ENCODE data around the gene SMIM20.

The SMIM20 gene

GRCh38 chr4:25930731-25931354, 16.8 kb downstream of the SMIM20 start:
- Histone ChIP-seq H3K4me2 (ENCODE audit: low read depth, low read length, poor library complexity, severe bottlenecking) (no peak overlapping the region), H2AFZ (ENCODE audit: low read length) (no peak overlapping the region), H4K20me1 (ENCODE audit: insufficient read depth, low read length, poor library complexity, severe bottlenecking) (peaks cover 4% of the 10 kb centered on the region), H3K4me1 (ENCODE audit: insufficient read depth, low read length, poor library complexity, severe bottlenecking) (no peaks in the 10 kb centered on the region), H3K36me3 (ENCODE audit: insufficient read depth, low read length) (no peaks in the 10 kb centered on the region), H3K9ac (ENCODE audit: low read depth, low read length, poor library complexity, severe bottlenecking) (no peak overlapping the region), H3K79me2 (ENCODE audit: insufficient read depth, low read length) (no peaks in the 10 kb centered on the region), H3K9me2 (replicated peaks; ENCODE audit: low read depth, low read length) (no peaks in the 10 kb centered on the region), H3K4me3 (ENCODE audit: low read length, poor library complexity, severe bottlenecking) (no peak overlapping the region), H3K27me3 (ENCODE audit: insufficient read depth, low read length, poor library complexity, severe bottlenecking) (no peaks in the 10 kb centered on the region), H3K9me3 (ENCODE audit: insufficient read depth, low read depth, low read length) (no peaks in the 10 kb centered on the region), H3F3A (ENCODE audit: low read depth) (no peaks in the 10 kb centered on the region)
- TF ChIP-seq EZH2phosphoT487 (IDR thresholded peaks at IDR 0.05; ENCODE audit: borderline replicate concordance) (no peak), CTCF (conservative IDR thresholded peaks at IDR 0.05; ENCODE audit: low read length) (no peak)

GRCh38 chr4:25936696-25937095, 22.7 kb downstream of the SMIM20 start:
- H3K9ac ChIP-seq (ENCODE audit: low read depth, low read length, poor library complexity, severe bottlenecking): no peak overlapping the region
- no peaks in the 10 kb centered on the region for H3K4me1 ChIP-seq (ENCODE audit: insufficient read depth, low read length, poor library complexity, severe bottlenecking)
- no peak overlapping the region for H3K4me2 ChIP-seq (ENCODE audit: low read depth, low read length, poor library complexity, severe bottlenecking)
- H4K20me1 ChIP-seq (ENCODE audit: insufficient read depth, low read length, poor library complexity, severe bottlenecking): no peaks in the 10 kb centered on the region
- no peak overlapping the region for H3K4me3 ChIP-seq (ENCODE audit: low read length, poor library complexity, severe bottlenecking)
- H3K79me2 ChIP-seq (ENCODE audit: insufficient read depth, low read length): no peaks in the 10 kb centered on the region
- H3F3A ChIP-seq (ENCODE audit: low read depth): no peaks in the 10 kb centered on the region
- H3K9me2 ChIP-seq (replicated peaks; ENCODE audit: low read depth, low read length): no peaks in the 10 kb centered on the region
- no peaks in the 10 kb centered on the region for H3K9me3 ChIP-seq (ENCODE audit: insufficient read depth, low read depth, low read length)
- H3K36me3 ChIP-seq (ENCODE audit: insufficient read depth, low read length): no peaks in the 10 kb centered on the region
- no peak for TF ChIP-seq CTCF (conservative IDR thresholded peaks at IDR 0.05; ENCODE audit: low read length)
- TF ChIP-seq EZH2phosphoT487 (IDR thresholded peaks at IDR 0.05; ENCODE audit: borderline replicate concordance): no peak
- H3K27me3 ChIP-seq (ENCODE audit: insufficient read depth, low read length, poor library complexity, severe bottlenecking): no peaks in the 10 kb centered on the region
- H2AFZ ChIP-seq (ENCODE audit: low read length): no peak overlapping the region

- H3K4me3 ChIP-seq (ENCODE audit: low read length, poor library complexity, severe bottlenecking): no peak overlapping the region
- no peaks in the 10 kb centered on the region for H3K4me1 ChIP-seq (ENCODE audit: insufficient read depth, low read length, poor library complexity, severe bottlenecking)
- no peak overlapping the region for H3K4me2 ChIP-seq (ENCODE audit: low read depth, low read length, poor library complexity, severe bottlenecking)
- H3F3A ChIP-seq (ENCODE audit: low read depth): no peaks in the 10 kb centered on the region
- TF ChIP-seq EZH2phosphoT487 (IDR thresholded peaks at IDR 0.05; ENCODE audit: borderline replicate concordance) (no peak), CTCF (conservative IDR thresholded peaks at IDR 0.05; ENCODE audit: low read length) (no peak)
- no peaks in the 10 kb centered on the region for H3K9me2 ChIP-seq (replicated peaks; ENCODE audit: low read depth, low read length)
- H3K27me3 ChIP-seq (ENCODE audit: insufficient read depth, low read length, poor library complexity, severe bottlenecking): no peaks in the 10 kb centered on the region
- no peaks in the 10 kb centered on the region for H3K79me2 ChIP-seq (ENCODE audit: insufficient read depth, low read length)
- no peaks in the 10 kb centered on the region for H3K9me3 ChIP-seq (ENCODE audit: insufficient read depth, low read depth, low read length)
- H4K20me1 ChIP-seq (ENCODE audit: insufficient read depth, low read length, poor library complexity, severe bottlenecking): no peaks in the 10 kb centered on the region
- H3K36me3 ChIP-seq (ENCODE audit: insufficient read depth, low read length): no peaks in the 10 kb centered on the region
- H3K9ac ChIP-seq (ENCODE audit: low read depth, low read length, poor library complexity, severe bottlenecking): no peak overlapping the region
- H2AFZ ChIP-seq (ENCODE audit: low read length): no peak overlapping the region
Observed at GRCh38 chr4:25937801-25938200, 23.8 kb downstream of the SMIM20 start.
